ENCODE results near the gene HGF. TPM values are rescaled to one million over a fixed set of nuclear protein-coding genes. Genes with fewer than 3 reads are reported as not detected.

The HGF gene
- total RNA-seq, 1 donor from 2014 or later, result 0.20 TPM

GRCh38 chr7:81684514-81685269 is 85.2 kb downstream of the HGF start:
- peak; percentile 78 to 100 for DNase-seq (ENCODE audit: low read depth in 2 of 2)

DNA sequence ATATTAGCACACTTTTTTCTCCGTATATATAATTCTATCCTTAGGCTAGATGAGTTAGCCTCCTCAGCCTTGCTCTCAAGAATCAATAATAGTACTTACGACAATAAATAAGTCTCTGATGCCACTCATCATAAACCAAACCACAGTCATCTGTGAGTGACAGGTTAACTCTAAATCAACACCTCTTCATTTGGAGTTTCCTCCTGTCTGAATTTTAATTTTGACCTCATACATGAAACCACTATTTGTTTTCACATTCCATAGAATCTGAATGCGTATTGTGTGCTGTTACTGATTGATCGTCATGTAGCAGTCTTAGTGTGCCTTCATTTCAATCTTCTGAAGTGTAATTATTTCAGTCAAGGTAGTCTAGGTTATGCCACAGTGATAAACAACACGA is 85.8 kb downstream of the HGF start:
- no peak for DNase-seq (ENCODE audit: low read depth in 2 of 2)

- DNase-seq (ENCODE audit: low read depth in 2 of 2), result no peak
Observed at GRCh38 chr7:81682873-81683272, 87.0 kb downstream of the HGF start.

- DNase-seq (ENCODE audit: low read depth in 2 of 2), result no peak
Observed at GRCh38 chr7:81680120-81680519, 89.7 kb downstream of the HGF start.

- DNase-seq (ENCODE audit: low read depth in 2 of 2), result no peak
Observed at GRCh38 chr7:81676813-81677212, 93.0 kb downstream of the HGF start.

GRCh38 chr7:81676105-81676811 is 93.6 kb downstream of the HGF start:
- no peak for DNase-seq (ENCODE audit: low read depth in 2 of 2)

GRCh38 chr7:81674431-81674830 is 95.4 kb downstream of the HGF start:
- DNase-seq (ENCODE audit: low read depth in 2 of 2), result no peak

DNA sequence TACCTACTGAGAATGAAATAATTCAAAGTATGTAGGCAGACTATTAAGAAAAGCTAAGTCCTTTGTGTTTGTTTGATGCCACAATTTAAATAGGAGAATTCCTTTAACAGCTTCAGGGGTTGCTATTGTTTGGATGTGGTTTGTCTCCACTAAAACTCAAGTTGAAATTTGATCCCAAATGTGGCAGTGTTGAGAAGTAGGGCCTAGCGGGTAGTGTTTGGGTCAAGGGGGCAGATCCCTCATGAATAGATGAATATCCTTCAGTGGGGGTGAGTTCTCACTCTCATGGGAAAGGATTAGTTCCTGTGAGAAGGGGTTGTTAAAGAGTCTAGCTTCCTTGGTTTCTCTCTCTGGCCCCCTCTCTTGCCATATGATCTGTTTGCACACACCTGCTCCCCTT is 97.0 kb downstream of the HGF start:
- no peak for DNase-seq (ENCODE audit: low read depth in 2 of 2)

DNA sequence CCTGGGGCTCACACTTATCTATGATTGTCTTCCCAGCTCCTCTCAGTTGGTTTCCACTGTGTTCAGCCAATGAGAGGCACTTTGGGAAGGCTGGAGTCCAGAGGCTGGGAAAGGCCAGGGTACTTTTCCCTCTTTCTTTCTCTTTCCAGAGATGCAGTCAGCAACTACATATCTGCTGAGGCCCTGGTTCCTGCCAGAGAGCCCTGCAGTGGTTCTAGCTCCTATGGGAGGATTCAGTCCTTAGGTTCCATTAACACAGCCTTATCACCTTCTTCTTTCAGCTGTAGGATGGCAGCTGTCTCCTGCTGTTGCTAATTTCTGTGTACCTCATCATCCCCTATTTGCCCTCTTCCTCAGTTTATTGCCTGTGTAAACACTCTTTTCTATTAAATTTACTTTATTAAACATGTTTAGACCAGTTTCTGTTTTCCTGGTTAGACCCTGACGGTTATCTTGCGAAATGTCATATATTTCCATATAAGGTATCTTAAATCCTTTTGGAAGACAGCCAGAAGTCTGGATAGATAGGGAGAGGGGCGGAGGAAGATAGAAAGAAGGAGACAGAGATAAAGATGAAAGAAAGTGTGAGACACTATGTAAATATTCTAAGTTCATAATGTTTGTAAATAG is 100.3 kb downstream of the HGF start:
- DNase-seq (ENCODE audit: low read depth in 2 of 2), result no peak

- no peak for DNase-seq (ENCODE audit: low read depth in 2 of 2)
Observed at GRCh38 chr7:81666209-81666608, 103.6 kb downstream of the HGF start.

DNA sequence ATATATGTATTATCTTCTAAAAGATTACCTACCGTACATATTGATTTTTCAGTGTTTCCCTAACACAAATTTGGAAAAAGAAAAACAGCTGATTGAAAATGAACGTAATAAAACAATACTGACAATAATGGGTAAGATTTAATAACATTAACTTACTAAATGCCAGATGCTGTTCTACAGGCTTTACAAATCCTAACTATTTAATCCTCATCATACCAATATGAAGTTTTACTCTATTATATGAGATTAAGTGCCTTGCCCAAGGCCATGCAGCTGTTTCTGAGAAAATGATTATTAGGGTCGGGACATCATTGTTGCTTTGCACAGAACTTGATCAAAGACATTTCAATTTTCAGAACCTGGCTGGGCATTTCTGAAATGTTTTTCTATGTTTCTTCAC is 104.6 kb downstream of the HGF start:
- no peak for DNase-seq (ENCODE audit: low read depth in 2 of 2)

- DNase-seq (ENCODE audit: low read depth in 2 of 2), result no peak
Observed at GRCh38 chr7:81664304-81664703, 105.5 kb downstream of the HGF start.

DNA sequence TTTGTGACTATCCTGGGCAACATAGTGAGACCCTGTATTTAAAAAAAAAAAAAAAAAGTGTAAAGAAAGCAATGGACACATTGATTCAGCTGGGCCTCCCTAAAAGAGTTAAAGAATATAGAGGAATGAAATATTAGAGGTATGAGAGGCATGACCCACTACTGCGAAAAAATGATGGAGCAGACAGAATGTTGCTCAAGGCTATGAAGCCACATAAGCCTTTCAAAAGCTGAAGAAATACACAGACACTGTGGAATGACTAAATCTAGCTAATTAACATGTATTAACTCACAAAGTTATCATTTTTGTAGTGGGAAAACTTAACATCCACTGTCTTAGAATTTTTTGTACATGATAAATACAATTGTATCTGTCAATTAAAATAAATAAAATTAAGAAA is 107.3 kb downstream of the HGF start:
- DNase-seq (ENCODE audit: low read depth in 2 of 2), result no peak

DNA sequence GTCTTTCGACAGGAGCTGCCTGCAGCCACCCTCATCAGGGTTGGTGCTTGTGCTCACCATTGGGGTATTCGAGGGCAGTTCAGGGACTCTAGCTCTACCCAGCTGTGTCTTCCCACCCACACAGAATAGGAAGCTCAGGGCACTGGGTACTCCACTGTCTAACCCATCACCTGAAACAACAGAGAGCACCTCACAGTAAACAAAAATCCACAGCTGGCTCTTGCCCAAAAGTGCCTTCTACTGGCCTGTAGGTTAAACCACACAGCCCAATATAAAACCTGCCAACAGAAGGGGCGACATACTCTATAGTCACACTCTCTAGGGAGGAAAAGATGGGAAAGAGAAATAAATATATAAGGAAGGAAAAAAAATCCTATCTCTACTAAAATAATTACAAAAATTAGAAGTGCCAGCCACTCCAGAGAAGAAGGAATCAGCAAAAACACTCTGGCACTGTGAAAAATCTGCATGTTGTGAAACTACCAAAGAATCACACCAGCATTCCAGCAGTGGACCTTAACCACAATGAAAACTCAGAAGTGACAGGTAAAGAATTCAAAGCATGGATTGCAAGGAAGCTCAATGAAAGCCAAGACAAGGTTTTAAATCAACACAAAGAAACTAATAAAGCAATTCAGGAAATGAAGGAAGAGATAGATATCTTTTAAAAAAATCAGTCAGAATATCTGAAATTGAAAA is 110.0 kb downstream of the HGF start:
- DNase-seq (ENCODE audit: low read depth in 2 of 2), result no peak

GRCh38 chr7:81657551-81657950 is 112.3 kb downstream of the HGF start:
- DNase-seq (ENCODE audit: low read depth in 2 of 2), result no peak

- no peak for DNase-seq (ENCODE audit: low read depth in 2 of 2)
Observed at GRCh38 chr7:81655271-81655670, 114.6 kb downstream of the HGF start.

- no peak for DNase-seq (ENCODE audit: low read depth in 2 of 2)
Observed at GRCh38 chr7:81652225-81652624, 117.6 kb downstream of the HGF start.
